GM23338 (cell line): ENCODE data around the gene CTNNA2.

Source experiments
- EZH2 ChIP-seq: fragments of 200-600 bp; sonication (generic); IDR thresholded peaks from one replicate; pipeline ENCODE4 v1.8.0; 2017; ENCODE audit warnings: antibody characterized with exemption, mild to moderate bottlenecking, low read depth; ENCODE audit not compliant: unreplicated experiment
- EZH2phosphoT487 ChIP-seq: fragments of 200-600 bp; sonication (generic); IDR thresholded peaks from one replicate; pipeline ENCODE4 v1.8.1; 2018; ENCODE audit warnings: antibody characterized with exemption; ENCODE audit not compliant: unreplicated experiment
- POLR2AphosphoS5 ChIP-seq: IDR thresholded peaks from 2 replicates; pipeline ENCODE4 v1.6.1; 2016; ENCODE audit warnings: antibody characterized with exemption, low read depth
- TF ChIP-seq, protein P1 (sequence below), 2 experiments: fragments of 200-600 bp in 1 of 2; sonication (generic) in 1 of 2; conservative IDR thresholded peaks; 2 replicates each; pipeline versions ENCODE4 v1.5.1 to v1.6.1; 2016 to 2017; ENCODE audit warnings: antibody characterized with exemption in 2 of 2, low read depth in 2 of 2, mild to moderate bottlenecking in 2 of 2, moderate library complexity in 1 of 2

DNA sequence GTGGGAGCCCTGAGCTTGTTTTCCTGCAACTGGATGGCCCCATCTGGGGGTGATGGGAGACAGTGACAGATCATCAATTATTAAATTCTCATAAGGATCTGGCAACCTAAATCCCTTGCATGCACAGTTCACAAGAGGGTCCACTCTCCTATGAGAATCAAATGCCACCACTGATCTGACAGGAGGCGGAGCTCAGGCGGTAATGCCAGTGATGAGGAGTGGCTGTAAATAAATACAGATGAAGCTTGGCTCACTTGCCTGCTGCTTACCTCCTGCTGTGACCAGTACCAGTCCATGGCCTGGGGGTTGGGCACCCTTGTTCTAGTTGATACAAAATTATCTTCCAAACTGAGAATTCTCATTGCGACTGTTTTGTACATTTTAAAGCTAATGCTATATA is 258.6 kb downstream of the CTNNA2 start:
- TF ChIP-seq POLR2AphosphoS5 (no peak), EZH2 (no peak), EZH2phosphoT487 (no peak)
- TF ChIP-seq, protein P1, sequence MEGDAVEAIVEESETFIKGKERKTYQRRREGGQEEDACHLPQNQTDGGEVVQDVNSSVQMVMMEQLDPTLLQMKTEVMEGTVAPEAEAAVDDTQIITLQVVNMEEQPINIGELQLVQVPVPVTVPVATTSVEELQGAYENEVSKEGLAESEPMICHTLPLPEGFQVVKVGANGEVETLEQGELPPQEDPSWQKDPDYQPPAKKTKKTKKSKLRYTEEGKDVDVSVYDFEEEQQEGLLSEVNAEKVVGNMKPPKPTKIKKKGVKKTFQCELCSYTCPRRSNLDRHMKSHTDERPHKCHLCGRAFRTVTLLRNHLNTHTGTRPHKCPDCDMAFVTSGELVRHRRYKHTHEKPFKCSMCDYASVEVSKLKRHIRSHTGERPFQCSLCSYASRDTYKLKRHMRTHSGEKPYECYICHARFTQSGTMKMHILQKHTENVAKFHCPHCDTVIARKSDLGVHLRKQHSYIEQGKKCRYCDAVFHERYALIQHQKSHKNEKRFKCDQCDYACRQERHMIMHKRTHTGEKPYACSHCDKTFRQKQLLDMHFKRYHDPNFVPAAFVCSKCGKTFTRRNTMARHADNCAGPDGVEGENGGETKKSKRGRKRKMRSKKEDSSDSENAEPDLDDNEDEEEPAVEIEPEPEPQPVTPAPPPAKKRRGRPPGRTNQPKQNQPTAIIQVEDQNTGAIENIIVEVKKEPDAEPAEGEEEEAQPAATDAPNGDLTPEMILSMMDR (conservative IDR thresholded peaks at IDR 0.05; ENCODE audit: low read depth in 2 of 2): no peak
